HG02852 (cell line): Measurements from ENCODE around the gene ATP8A2.
"Not testable (repeated sequence)": the region's sequence is repeated elsewhere in the genome, so short reads cannot be mapped to it uniquely, and the experiment has no call there.

ENCODE experiments used
- ATAC-seq: cut with Tn5 transposase; IDR thresholded peaks from one replicate; pipeline ENCODE4 v1.9.1; 2021; ENCODE audit warnings: mild to moderate bottlenecking, moderate library complexity; ENCODE audit not compliant: unreplicated experiment

Gene ATP8A2

GRCh38 chr13:25529425-25529824, 157.7 kb downstream of the ATP8A2 start:
- no peak for ATAC-seq

GRCh38 chr13:25538276-25538675, 166.5 kb downstream of the ATP8A2 start:
- no peak for ATAC-seq

GRCh38 chr13:25541434-25542123, 169.8 kb downstream of the ATP8A2 start:
- ATAC-seq: no peak

GRCh38 chr13:25548991-25549390, 177.2 kb downstream of the ATP8A2 start:
- not testable (repeated sequence) for ATAC-seq

GRCh38 chr13:25561812-25562211, 190.0 kb downstream of the ATP8A2 start:
- no peak for ATAC-seq

- ATAC-seq: no peak
Measured at GRCh38 chr13:25570185-25570584, 198.4 kb downstream of the ATP8A2 start.

- no peak for ATAC-seq
Measured at GRCh38 chr13:25571237-25571636, 199.5 kb downstream of the ATP8A2 start.

GRCh38 chr13:25572171-25572570, 200.4 kb downstream of the ATP8A2 start:
- not testable (repeated sequence) for ATAC-seq

- peak; percentile 83 for ATAC-seq
Measured at GRCh38 chr13:25574437-25575411, 202.9 kb downstream of the ATP8A2 start.

GRCh38 chr13:25575562-25575961, 203.8 kb downstream of the ATP8A2 start:
- ATAC-seq: no peak

- ATAC-seq: no peak
Measured at GRCh38 chr13:25578526-25578925, 206.8 kb downstream of the ATP8A2 start.

- ATAC-seq: no peak
Measured at GRCh38 chr13:25579221-25579620, 207.4 kb downstream of the ATP8A2 start.

- no peak for ATAC-seq
Measured at GRCh38 chr13:25581351-25581750, 209.6 kb downstream of the ATP8A2 start.

- no peak for ATAC-seq
Measured at GRCh38 chr13:25584087-25584486, 212.3 kb downstream of the ATP8A2 start.

- no peak for ATAC-seq
Measured at GRCh38 chr13:25585000-25585399, 213.2 kb downstream of the ATP8A2 start.

- no peak for ATAC-seq
Measured at GRCh38 chr13:25587326-25587980, 215.7 kb downstream of the ATP8A2 start.

- no peak for ATAC-seq
Measured at GRCh38 chr13:25588336-25589060, 216.7 kb downstream of the ATP8A2 start.

- ATAC-seq: no peak
Measured at GRCh38 chr13:25598421-25598820, 226.6 kb downstream of the ATP8A2 start.

GRCh38 chr13:25602176-25602575, 230.4 kb downstream of the ATP8A2 start:
- ATAC-seq: no peak

- ATAC-seq: no peak
Measured at GRCh38 chr13:25604106-25604505, 232.3 kb downstream of the ATP8A2 start.

- no peak for ATAC-seq
Measured at GRCh38 chr13:25607096-25607495, 235.3 kb downstream of the ATP8A2 start.
